ENCODE measurements around the gene ZNF292.
"Not testable (repeated sequence)": the region's sequence is repeated elsewhere in the genome, so short reads cannot be mapped to it uniquely, and the experiment has no call there.

ZNF292 gene

GRCh38 chr6:87282743-87283142 lies 127.4 kb downstream of the ZNF292 start:
- no peak for DNase-seq

- DNase-seq, result no peak
Observed at GRCh38 chr6:87283461-87283860, 128.1 kb downstream of the ZNF292 start.

- no peak for DNase-seq
Observed at GRCh38 chr6:87287251-87287650, 131.9 kb downstream of the ZNF292 start.

GRCh38 chr6:87289571-87289970 lies 134.2 kb downstream of the ZNF292 start:
- no peak for DNase-seq

- DNase-seq, result no peak
Observed at GRCh38 chr6:87291883-87292282, 136.5 kb downstream of the ZNF292 start.

GRCh38 chr6:87293526-87293925 lies 138.2 kb downstream of the ZNF292 start:
- DNase-seq, result no peak

GRCh38 chr6:87297119-87297518 lies 141.8 kb downstream of the ZNF292 start:
- DNase-seq, result no peak

- not testable (repeated sequence) for DNase-seq
Observed at GRCh38 chr6:87301277-87301676, 145.9 kb downstream of the ZNF292 start.

- DNase-seq, result no peak
Observed at GRCh38 chr6:87308970-87309369, 153.6 kb downstream of the ZNF292 start.

- DNase-seq, result no peak
Observed at GRCh38 chr6:87312860-87313259, 157.5 kb downstream of the ZNF292 start.

All from femur (tissue), 1 donor.